Measurements from ENCODE around the gene CRISPLD2.

Gene CRISPLD2

DNA sequence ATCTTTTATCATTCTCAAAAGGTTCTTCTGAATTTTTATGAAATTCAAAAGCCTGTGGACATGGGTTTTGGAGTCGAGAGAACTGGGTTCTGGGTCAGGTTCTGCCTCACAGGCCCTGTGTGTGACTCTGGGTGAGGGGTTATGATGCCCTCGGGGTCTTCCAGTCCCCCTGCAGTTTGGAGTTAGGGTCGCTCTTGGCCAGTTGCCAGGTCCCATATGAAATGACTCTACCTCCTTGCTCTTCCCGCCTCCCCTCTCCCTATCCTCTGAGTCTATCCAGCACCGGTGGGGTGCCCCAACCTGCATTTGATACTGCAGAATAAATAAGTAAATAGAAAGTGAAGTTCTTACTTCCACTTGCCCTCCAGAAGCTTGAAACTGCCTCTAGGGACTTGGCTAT, 137.4 kb downstream of the CRISPLD2 start:
- no peak for DNase-seq (ENCODE audit: low read depth)

DNA sequence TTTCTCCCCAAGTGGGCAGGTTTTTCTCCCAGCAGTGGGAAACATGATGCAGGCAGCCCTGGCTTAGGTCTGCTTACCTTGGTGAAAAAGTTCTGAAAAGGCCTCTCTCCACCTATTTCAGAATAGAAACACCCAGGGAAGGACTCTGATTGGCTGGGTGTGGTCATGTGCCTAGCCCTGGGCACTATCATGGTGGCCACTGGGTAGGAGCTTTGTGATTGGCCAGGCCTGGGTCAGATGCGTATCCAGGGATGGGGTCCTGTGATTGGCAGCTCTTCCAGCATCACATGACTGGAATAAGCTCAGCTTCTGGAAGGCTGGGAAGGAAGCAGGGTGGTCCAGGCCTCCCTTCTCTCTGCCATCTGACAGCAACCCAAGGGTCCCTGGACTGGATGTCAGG, 138.0 kb downstream of the CRISPLD2 start:
- DNase-seq (ENCODE audit: low read depth) = no peak

Measured in HS-27A (cell line).